ENCODE results near the gene MN1. TPM values are rescaled to one million over a fixed set of nuclear protein-coding genes. Genes with fewer than 3 reads are reported as not detected.
A peak's percentile ranks its signal among the peaks of the same experiment; 100 is the strongest.

Gene MN1
- total and polyA plus RNA-seq, 2 of the 8 experiments (the other 6 are each of a cell fraction or from before 2014, with no cell fraction given) = 3.1 to 4.9 TPM

GRCh38 chr22:27768027-27768653 is 33.4 kb downstream of the MN1 start:
- Histone ChIP-seq H3K4ac (replicated peaks; ENCODE audit: insufficient read length, low read depth, low read length) (no peak overlapping the region), H2AK5ac (ENCODE audit: low read depth, low read length) (no peak overlapping the region), H2AFZ (ENCODE audit: low read length) (no peak overlapping the region), H3K4me3 (ENCODE audit: extremely low read depth in 1 of 4, insufficient read depth in 2 of 4, low read depth in 3 of 4, low read length in 4 of 4) (no peak overlapping the region), H4K8ac (ENCODE audit: extremely low read depth, insufficient read depth, low read length) (no peak overlapping the region), H3K27ac (ENCODE audit: low read depth, low read length) (no peak overlapping the region), H2BK12ac (ENCODE audit: low read depth, low read length) (no peak overlapping the region; the same call in 1 of the 2 replicates), H4K91ac (replicated peaks; ENCODE audit: insufficient read length, low read length) (no peak overlapping the region), H3K23ac (ENCODE audit: insufficient read length) (no peak overlapping the region), H3K4me2 (ENCODE audit: insufficient read depth in 1 of 2, low read depth in 2 of 2, low read length in 2 of 2) (no peak overlapping the region; a peak in 1 of 4 replicates), H3K56ac (replicated peaks; ENCODE audit: insufficient read length, low read depth, low read length) (no peak overlapping the region), H3K9ac (replicated peaks in 1 of 4; ENCODE audit: extremely low read depth in 1 of 4, low read depth in 3 of 4, low read length in 3 of 4) (no peak overlapping the region), H4K5ac (ENCODE audit: insufficient read length, low read depth, low read length) (no peak overlapping the region), H3K9me3 (ENCODE audit: insufficient read depth in 2 of 2, low read depth in 1 of 2, low read length in 1 of 2) (no peaks in the 10 kb centered on the region), H2BK15ac (ENCODE audit: low read length) (no peak overlapping the region), H3K79me1 (ENCODE audit: low read depth, low read length) (no peaks in the 10 kb centered on the region), H3K23me2 (ENCODE audit: low read depth, low read length) (no peaks in the 10 kb centered on the region), H4K20me1 (replicated peaks in 1 of 2; ENCODE audit: control insufficient read depth in 1 of 2, insufficient read depth in 2 of 2, low read length in 2 of 2) (no peaks in the 10 kb centered on the region), H3K27me3 (replicated peaks in 1 of 4; ENCODE audit: control insufficient read depth in 3 of 4, extremely low read depth in 1 of 4, insufficient read depth in 3 of 4, low read length in 3 of 4) (no peaks in the 10 kb centered on the region), H3K4me1 (replicated peaks in 1 of 4; ENCODE audit: control insufficient read depth in 3 of 4, insufficient read depth in 4 of 4, low read length in 3 of 4) (peaks cover 0 to 2% (median 0%) of the 10 kb centered on the region in 4 experiments; a peak in 3 of 7 replicates), H3K79me2 (ENCODE audit: control insufficient read depth in 1 of 2, insufficient read depth in 2 of 2, low read length in 2 of 2) (no peaks in the 10 kb centered on the region; a peak in 1 of 4 replicates), H3K36me3 (ENCODE audit: control insufficient read depth in 2 of 4, insufficient read depth in 4 of 4, low read length in 3 of 4) (no peaks in the 10 kb centered on the region), H3K18ac (ENCODE audit: extremely low read depth, low read length) (no peak overlapping the region), H2BK20ac (ENCODE audit: low read length) (0 out of 2 replicates have a peak overlapping the region, but pooled peaks have one; percentile 34), H2BK120ac (replicated peaks; ENCODE audit: low read depth, low read length) (no peak overlapping the region), H2BK5ac (ENCODE audit: low read depth, low read length) (no peak overlapping the region), H3K14ac (ENCODE audit: insufficient read length) (no peak overlapping the region)
- no peak for FAIRE-seq
- ChIA-PET CTCF (ENCODE audit: partially characterized antibody) (no interaction called here), POLR2A (ENCODE audit: partially characterized antibody) (interaction anchor here (1.1 to 1.2 kb wide), 2 partner anchors 13 to 14 kb away, joined by 3 to 4 read pairs; no protein-coding TSS in a partner anchor)
- WGBS, 2 experiments (ENCODE audit: extremely low coverage in 1 of 2, insufficient coverage in 1 of 2, insufficient read length in 1 of 2, insufficient replicate concordance in 2 of 2, low coverage in 1 of 2, low lambda C conversion rate in 2 of 2, missing lambda C conversion rate in 1 of 2) = 92% methylated on average over 2 of the region's 2 CpGs; no CpG with 5 or more reads in 1 of the 2 experiments
- no peak for DNase-seq (ENCODE audit: low read depth in 1 of 2, low spot score in 2 of 2)
- TF ChIP-seq SRF (IDR thresholded peaks at IDR 0.05; ENCODE audit: low read depth, low read length) (no peak), CHD2 (IDR thresholded peaks at IDR 0.05; ENCODE audit: low read length) (no peak), YY1 (IDR thresholded peaks at IDR 0.05; ENCODE audit: low read depth, low read length) (no peak), BCL11A (IDR thresholded peaks at IDR 0.05; ENCODE audit: low read depth in 2 of 2, low read length in 2 of 2) (no peak), TBP (IDR thresholded peaks at IDR 0.05; ENCODE audit: low read depth, low read length) (no peak), GTF2F1 (IDR thresholded peaks at IDR 0.05; ENCODE audit: borderline replicate concordance, low read depth, low read length) (no peak), CBX8 (IDR thresholded peaks at IDR 0.05; ENCODE audit: borderline replicate concordance, low read depth, low read length) (no peak), RAD21 (IDR thresholded peaks at IDR 0.05 in 1 of 2, conservative IDR thresholded peaks at IDR 0.05 in 1 of 2; ENCODE audit: low read depth in 2 of 2, low read length in 2 of 2) (no peak), SUZ12 (IDR thresholded peaks at IDR 0.05; ENCODE audit: low read length) (no peak), CTCF (IDR thresholded peaks at IDR 0.05; ENCODE audit: control extremely low read depth in 1 of 3, insufficient read depth in 1 of 3, low read depth in 1 of 3, low read length in 3 of 3) (no peak), SIX5 (IDR thresholded peaks at IDR 0.05; ENCODE audit: low read depth, low read length) (no peak)
